SK-N-SH (cell line): ENCODE measurements around the gene CBFA2T3.

Experiments
- RCOR1 ChIP-seq: fragments of 150-350 bp; IDR thresholded peaks from 2 replicates; pipeline ENCODE4 v1.6.1; 2017; ENCODE audit warnings: antibody characterized with exemption, low read length
- YY1 ChIP-seq: IDR thresholded peaks from 2 replicates; pipeline ENCODE4 v1.4.0; 2012; ENCODE audit warnings: low read depth, mild to moderate bottlenecking
- TF ChIP-seq, protein P1 (sequence below): fragments of 200-600 bp; sonication (generic); IDR thresholded peaks from 2 replicates; pipeline ENCODE4 v1.6.1; 2017; ENCODE audit warnings: antibody characterized with exemption, mild to moderate bottlenecking, moderate library complexity
- TF ChIP-seq, protein P2 (sequence below): IDR thresholded peaks from 2 replicates; pipeline ENCODE4; 2012
- TF ChIP-seq, protein P3 (sequence below): IDR thresholded peaks from 2 replicates; pipeline ENCODE4 v1.4.0; 2012; ENCODE audit warnings: low read depth

DNA sequence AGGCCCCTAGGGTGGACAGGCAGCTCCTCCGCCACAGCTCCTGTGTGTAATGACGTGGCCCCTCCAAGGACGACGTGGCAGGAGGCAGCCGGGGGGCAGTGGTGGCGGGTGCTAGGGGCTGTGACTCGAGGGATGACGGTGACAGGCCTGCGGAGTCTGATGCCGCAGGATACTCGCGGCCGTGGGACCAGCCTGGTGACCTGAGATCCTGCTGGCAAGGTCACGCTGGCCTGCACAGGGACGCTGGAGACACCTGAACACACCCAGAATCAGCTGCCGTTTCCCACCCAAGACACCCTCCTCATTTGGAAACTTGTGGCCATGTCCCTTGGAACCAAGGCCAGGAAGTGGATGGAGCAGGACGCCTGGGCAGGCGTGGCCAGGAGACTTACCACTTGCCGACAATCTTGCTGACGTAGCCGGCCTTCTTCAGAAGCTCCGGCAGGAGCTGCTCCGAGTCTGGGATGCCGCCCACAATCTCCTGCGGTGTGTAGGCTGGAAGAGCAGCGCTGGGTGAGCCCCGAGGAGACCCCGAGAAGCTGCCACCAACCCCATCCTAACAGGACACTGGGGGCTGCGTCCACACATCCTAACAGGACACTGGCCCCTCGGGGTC is 136.3 kb downstream of the CBFA2T3 start:
- TF ChIP-seq, protein P1, sequence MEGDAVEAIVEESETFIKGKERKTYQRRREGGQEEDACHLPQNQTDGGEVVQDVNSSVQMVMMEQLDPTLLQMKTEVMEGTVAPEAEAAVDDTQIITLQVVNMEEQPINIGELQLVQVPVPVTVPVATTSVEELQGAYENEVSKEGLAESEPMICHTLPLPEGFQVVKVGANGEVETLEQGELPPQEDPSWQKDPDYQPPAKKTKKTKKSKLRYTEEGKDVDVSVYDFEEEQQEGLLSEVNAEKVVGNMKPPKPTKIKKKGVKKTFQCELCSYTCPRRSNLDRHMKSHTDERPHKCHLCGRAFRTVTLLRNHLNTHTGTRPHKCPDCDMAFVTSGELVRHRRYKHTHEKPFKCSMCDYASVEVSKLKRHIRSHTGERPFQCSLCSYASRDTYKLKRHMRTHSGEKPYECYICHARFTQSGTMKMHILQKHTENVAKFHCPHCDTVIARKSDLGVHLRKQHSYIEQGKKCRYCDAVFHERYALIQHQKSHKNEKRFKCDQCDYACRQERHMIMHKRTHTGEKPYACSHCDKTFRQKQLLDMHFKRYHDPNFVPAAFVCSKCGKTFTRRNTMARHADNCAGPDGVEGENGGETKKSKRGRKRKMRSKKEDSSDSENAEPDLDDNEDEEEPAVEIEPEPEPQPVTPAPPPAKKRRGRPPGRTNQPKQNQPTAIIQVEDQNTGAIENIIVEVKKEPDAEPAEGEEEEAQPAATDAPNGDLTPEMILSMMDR, result no peak
- TF ChIP-seq YY1 (no peak), RCOR1 (no peak)
- TF ChIP-seq, protein P2, sequence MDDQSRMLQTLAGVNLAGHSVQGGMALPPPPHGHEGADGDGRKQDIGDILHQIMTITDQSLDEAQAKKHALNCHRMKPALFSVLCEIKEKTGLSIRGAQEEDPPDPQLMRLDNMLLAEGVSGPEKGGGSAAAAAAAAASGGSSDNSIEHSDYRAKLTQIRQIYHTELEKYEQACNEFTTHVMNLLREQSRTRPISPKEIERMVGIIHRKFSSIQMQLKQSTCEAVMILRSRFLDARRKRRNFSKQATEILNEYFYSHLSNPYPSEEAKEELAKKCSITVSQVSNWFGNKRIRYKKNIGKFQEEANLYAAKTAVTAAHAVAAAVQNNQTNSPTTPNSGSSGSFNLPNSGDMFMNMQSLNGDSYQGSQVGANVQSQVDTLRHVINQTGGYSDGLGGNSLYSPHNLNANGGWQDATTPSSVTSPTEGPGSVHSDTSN, result no peak
- TF ChIP-seq, protein P3, sequence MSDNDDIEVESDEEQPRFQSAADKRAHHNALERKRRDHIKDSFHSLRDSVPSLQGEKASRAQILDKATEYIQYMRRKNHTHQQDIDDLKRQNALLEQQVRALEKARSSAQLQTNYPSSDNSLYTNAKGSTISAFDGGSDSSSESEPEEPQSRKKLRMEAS, result no peak
